Muscle layer of duodenum (tissue), 2 donors: Measurements from ENCODE around the gene PRDM16.

ENCODE experiments used
- H3K27ac ChIP-seq: one replicate; pipeline ENCODE4 v1.7.0; 2013; ENCODE audit warnings: mild to moderate bottlenecking, low read length
- H3K27me3 ChIP-seq: one replicate; pipeline ENCODE4 v1.7.0; 2013; ENCODE audit warnings: low read depth, mild to moderate bottlenecking, control low read depth, low read length
- H3K36me3 ChIP-seq, 2 donors: one replicate each; pipeline ENCODE4 v1.7.0; 2013; ENCODE audit warnings: low read length in 2 of 2, control low read depth in 1 of 2, mild to moderate bottlenecking in 1 of 2; ENCODE audit not compliant: insufficient read depth in 2 of 2, control insufficient read depth in 1 of 2
- H3K4me1 ChIP-seq, 2 donors: one replicate each; pipeline ENCODE4 v1.7.0; 2013; ENCODE audit warnings: low read length in 2 of 2, mild to moderate bottlenecking in 2 of 2, control low read depth in 1 of 2, moderate library complexity in 1 of 2; ENCODE audit not compliant: insufficient read depth in 2 of 2, control insufficient read depth in 1 of 2
- H3K4me3 ChIP-seq, 2 donors: one replicate each; pipeline ENCODE4 v1.7.0; 2013; ENCODE audit warnings: low read length in 2 of 2, low read depth in 1 of 2, mild to moderate bottlenecking in 1 of 2
- H3K9me3 ChIP-seq, 2 donors: one replicate each; pipeline ENCODE4 v1.7.0; 2013; ENCODE audit warnings: low read length in 2 of 2, control low read depth in 1 of 2, mild to moderate bottlenecking in 1 of 2; ENCODE audit not compliant: control insufficient read depth in 1 of 2
- donor health status: healthy.

Gene PRDM16

DNA sequence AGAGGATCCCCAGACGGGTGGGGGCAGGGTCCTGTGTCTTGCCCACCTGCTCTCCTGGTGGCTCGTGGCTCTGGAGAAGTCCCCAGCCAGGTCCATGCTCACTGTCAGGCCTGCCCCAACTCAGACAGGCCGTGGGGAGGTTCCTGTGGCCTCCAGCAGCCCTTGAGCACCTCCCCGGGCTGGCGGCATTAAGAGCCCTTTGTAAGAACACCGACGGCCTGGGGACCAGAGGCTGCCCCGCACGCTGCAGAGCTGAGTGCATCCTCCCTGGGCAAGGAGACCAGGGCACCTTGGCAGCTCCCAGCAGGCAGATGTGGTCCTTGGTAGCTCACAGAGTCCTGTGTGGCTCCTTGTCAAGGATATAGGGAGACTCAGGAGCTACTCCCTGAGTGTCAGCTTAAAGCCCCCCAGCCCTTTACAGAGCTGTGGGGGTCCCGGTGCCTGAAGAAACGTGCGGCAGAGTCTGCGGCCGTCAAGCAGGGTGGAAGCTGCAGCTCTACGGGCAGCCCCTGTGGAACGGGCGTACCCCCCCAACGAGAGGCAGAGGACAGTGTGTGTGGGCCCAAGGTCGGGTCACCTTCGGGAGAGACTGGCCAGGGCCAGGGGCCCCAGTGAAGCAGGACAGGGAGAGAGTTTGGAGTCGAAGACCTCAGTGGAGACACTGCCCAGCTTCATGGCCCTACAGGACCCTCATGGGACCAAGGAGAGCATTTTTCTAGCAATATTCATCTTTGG lies 118.6 kb downstream of the PRDM16 start:
- no peaks in the 10 kb centered on the region for H3K36me3 ChIP-seq
- no peaks in the 10 kb centered on the region for H3K27me3 ChIP-seq
- H3K4me3 ChIP-seq = no peak overlapping the region
- peaks cover 0 to 6% of the 10 kb centered on the region in 2 donors for H3K4me1 ChIP-seq
- no peak overlapping the region for H3K27ac ChIP-seq
- H3K9me3 ChIP-seq = no peaks in the 10 kb centered on the region

DNA sequence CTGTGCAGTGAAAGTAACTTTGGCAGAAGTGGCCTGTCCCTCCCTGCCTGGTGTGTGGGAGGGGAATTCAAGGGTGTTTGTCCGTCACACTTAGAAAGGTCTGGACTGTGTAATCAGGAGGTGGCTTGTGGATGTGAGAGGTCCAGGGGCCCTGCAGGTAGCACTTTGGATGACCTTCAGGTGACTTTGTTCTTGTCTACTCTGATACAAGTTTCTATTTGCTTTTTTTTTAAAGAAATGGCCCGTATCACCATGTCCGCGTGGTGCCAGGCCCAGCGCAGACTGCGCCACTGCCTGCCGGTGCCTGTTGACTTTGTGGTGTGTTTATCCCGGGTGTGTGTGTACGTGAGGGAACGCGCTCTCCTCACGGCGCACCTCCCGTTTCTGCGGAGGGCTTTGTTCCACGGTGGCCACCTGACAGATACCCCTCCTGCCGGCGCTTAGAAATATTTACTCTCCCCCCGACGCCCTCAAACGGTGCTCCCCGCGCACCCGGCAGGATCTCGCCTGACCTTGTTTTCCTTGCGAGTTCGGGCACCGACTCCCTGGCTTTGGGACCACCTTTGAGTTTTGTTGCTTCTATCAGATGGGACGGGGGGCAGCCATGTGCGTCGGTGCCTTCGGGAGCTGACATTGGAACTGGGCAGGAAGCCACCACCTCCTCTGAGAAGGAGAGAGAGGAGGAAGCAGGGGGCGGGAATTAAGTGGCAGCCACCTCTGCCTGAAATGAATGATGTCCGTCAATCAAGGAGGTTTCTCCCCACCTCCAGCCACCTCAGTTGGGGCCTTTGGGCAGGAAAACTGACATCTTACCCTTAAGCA lies 119.4 kb downstream of the PRDM16 start:
- no peaks in the 10 kb centered on the region for H3K36me3 ChIP-seq
- no peak overlapping the region for H3K27ac ChIP-seq
- H3K4me1 ChIP-seq = peaks cover 0 to 6% of the 10 kb centered on the region in 2 donors
- H3K27me3 ChIP-seq = no peaks in the 10 kb centered on the region
- no peaks in the 10 kb centered on the region for H3K9me3 ChIP-seq
- no peak overlapping the region for H3K4me3 ChIP-seq

DNA sequence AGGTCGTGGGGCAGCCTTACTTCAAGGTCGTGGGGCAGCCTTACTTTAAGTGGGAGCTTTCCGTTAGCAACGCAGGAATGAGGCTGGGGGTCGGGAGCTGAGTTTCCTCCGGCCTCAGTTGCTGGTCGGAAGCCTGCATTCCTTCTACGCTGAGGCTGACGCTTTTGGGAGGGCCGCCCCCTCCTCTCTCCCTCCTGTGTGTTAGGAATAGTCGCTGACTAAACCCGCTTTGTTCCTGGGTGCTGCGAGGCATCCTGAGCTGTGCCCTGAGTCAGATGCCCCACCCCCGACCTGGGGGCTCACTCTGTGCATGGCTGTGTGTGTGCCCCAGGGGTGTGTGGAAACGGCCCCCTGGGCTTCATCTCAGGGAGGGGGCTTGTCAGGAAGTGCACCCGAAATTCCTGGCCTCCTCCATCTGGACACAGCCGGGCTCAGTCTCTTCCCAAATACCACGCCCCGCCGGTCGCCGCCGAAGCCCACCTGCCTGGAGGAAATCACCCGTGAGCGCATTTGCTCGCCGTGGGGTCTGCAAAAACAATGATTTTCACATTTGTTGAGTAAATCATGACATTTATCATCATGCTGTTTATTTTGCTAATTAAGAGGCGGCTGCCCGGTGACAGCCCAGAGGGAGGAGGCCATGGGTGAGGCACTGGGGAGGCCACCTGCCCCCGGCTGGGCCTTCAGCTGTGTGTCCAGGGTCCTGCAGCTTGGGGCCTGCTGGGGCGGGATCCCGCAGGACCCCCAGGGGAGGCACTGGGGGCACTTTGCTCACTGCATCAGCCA lies 121.4 kb downstream of the PRDM16 start:
- Histone ChIP-seq H3K27ac (no peak overlapping the region), H3K4me1 (peaks cover 0 to 6% of the 10 kb centered on the region in 2 donors)

DNA sequence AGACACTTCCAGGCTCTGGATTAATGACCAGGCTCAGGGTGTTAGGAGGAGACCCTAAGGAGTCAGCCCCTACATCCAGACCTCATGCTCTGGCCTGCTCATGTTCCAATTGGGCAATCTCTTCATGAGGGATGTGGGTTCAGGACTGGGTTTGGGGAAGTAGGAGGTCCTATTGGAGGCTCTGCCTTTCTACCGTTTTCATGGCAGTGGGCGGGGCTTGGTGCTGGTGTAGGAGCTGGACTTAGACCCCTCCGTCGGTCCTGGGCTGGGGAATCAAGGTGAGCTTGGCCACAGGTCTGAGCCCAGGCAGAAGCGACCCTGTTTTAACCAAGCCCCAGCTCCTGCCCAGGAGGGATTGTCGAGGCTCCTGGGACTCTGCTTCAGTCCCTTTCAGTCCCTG lies 123.4 kb downstream of the PRDM16 start:
- Histone ChIP-seq H3K9me3 (no peaks in the 10 kb centered on the region), H3K4me1 (no peaks in the 10 kb centered on the region), H3K27me3 (no peaks in the 10 kb centered on the region), H3K4me3 (no peak overlapping the region), H3K36me3 (no peaks in the 10 kb centered on the region), H3K27ac (no peak overlapping the region)

More for the DNA sequence above, 121.4 kb downstream of the PRDM16 start:
- Histone ChIP-seq H3K27me3 (no peaks in the 10 kb centered on the region), H3K36me3 (no peaks in the 10 kb centered on the region), H3K9me3 (no peaks in the 10 kb centered on the region), H3K4me3 (no peak overlapping the region)

DNA sequence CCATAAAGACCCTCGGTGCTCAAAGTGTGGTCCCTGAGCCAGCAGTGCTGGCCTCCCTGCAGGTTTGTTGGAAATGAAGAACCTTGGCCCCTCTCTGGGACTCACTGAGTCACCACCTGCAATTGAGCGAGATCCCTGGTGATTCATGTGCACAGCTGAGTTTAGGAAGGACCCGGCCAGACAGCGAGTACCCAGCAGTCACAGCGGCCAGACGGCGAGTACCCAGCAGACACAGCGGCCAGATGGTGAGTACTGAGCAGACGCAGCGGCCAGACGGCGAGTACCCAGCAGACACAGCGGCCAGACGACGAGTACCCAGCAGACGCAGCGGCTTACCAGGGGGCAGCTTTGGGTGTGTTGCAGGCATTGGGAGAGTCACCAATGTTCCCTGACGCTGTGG lies 123.8 kb downstream of the PRDM16 start:
- Histone ChIP-seq H3K4me1 (no peaks in the 10 kb centered on the region), H3K9me3 (no peaks in the 10 kb centered on the region), H3K27ac (no peak overlapping the region), H3K36me3 (no peaks in the 10 kb centered on the region), H3K4me3 (no peak overlapping the region), H3K27me3 (no peaks in the 10 kb centered on the region)

DNA sequence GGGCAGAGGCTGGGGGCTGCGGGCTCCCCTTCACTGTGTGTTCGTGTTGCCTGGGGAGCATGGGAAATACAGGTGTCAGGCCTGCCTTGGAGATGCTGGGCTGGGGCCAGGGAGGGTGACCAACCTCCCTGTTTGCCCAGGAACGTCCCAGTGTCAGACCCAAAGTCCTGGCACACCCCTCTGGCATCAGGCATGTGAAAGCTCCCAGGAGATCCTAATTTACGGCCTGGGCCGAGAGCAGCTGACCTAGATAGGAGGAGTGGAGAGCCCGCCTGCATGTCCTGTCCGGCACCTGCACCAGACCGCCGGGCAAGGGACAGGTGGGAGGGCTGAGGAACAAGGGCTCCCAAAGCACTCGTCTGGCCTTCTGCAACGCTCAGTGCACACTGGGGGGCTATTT lies 124.8 kb downstream of the PRDM16 start:
- Histone ChIP-seq H3K36me3 (no peaks in the 10 kb centered on the region), H3K4me3 (no peak overlapping the region), H3K27ac (no peak overlapping the region), H3K9me3 (no peaks in the 10 kb centered on the region), H3K4me1 (no peaks in the 10 kb centered on the region), H3K27me3 (no peaks in the 10 kb centered on the region)

DNA sequence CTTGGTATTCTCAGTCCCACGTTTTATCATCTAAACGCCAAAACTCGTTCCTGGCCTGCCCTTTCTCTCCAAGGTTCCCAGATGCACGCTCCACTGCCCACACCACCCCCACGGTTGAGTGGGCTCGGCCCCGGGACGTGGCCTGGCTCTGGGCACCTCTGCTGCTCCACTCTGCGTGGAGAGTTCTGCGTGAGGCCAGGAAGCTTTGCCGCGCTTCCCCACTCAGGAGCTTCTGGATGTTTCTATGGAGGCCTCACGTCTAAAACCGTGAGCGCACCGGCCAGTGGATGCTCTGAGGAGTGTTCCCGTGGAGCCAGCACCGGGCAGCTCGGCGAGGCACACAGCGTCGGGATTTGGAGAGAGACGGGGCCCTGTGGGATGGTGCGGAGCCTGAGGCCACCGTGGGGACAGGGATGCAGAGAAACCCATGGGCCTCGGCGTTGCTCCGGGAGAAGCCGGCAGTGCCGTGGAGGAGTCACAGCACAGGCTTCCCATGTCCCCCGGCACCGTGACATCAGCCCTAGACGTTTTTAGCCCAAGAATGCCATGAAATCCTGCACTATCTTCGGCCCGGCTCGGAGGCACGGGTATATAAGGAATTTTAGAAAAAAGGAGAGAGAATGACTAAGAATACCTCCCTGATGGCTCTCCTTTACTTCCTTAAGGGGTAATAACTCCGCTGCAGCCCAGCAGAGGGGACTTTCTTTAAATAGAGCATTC lies 125.9 kb downstream of the PRDM16 start:
- H3K36me3 ChIP-seq = no peaks in the 10 kb centered on the region
- H3K4me1 ChIP-seq = no peaks in the 10 kb centered on the region
- no peak overlapping the region for H3K27ac ChIP-seq
- no peaks in the 10 kb centered on the region for H3K27me3 ChIP-seq
- H3K9me3 ChIP-seq = no peaks in the 10 kb centered on the region
- H3K4me3 ChIP-seq = no peak overlapping the region

DNA sequence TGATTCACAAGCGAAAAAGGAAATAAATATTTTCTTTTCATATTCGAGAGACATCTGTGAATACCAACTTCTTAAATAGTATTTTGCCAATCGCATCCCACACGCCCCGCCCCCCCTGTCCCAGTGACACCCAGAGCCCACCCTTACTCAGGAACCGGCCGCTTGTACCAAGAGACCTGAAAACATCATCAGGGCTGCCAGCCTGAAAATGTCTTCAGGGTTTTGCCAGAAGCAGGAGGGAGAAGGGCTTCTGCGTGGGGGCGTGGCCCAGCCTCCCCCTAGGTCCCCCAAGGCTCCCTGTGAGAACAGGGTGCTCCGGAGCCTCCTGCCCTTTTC lies 126.4 kb downstream of the PRDM16 start:
- Histone ChIP-seq H3K27me3 (no peaks in the 10 kb centered on the region), H3K9me3 (no peaks in the 10 kb centered on the region), H3K4me1 (no peaks in the 10 kb centered on the region), H3K4me3 (no peak overlapping the region), H3K36me3 (no peaks in the 10 kb centered on the region), H3K27ac (no peak overlapping the region)

DNA sequence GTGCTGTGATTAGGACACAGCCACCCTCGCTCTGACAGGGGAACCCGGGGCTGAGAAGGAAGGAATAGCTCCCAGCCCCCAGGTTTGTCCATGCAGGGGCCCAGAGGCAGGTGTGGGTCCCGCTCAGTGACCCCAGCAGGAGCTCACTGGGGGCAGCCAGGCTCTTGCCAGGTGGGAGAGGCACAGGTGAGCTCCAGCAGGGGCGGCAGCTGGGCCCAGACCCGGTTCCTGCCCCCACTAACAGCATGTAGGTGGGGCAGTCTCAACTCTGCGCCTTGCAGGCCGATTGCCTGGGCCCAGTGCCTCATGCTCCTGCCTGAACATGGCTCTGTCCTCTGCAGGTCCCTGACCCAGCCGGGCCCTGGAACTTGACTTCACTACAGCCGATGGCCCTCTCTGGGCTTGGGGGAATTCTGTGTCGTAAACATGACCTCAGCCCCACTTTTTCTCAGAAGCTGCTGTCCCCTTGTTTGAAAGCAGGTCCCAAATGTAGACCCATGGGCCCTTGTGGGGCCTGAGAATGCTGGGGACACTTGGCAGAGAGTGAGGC lies 127.0 kb downstream of the PRDM16 start:
- Histone ChIP-seq H3K36me3 (no peaks in the 10 kb centered on the region), H3K27ac (no peak overlapping the region), H3K4me1 (no peaks in the 10 kb centered on the region), H3K9me3 (no peaks in the 10 kb centered on the region), H3K4me3 (no peak overlapping the region), H3K27me3 (no peaks in the 10 kb centered on the region)

DNA sequence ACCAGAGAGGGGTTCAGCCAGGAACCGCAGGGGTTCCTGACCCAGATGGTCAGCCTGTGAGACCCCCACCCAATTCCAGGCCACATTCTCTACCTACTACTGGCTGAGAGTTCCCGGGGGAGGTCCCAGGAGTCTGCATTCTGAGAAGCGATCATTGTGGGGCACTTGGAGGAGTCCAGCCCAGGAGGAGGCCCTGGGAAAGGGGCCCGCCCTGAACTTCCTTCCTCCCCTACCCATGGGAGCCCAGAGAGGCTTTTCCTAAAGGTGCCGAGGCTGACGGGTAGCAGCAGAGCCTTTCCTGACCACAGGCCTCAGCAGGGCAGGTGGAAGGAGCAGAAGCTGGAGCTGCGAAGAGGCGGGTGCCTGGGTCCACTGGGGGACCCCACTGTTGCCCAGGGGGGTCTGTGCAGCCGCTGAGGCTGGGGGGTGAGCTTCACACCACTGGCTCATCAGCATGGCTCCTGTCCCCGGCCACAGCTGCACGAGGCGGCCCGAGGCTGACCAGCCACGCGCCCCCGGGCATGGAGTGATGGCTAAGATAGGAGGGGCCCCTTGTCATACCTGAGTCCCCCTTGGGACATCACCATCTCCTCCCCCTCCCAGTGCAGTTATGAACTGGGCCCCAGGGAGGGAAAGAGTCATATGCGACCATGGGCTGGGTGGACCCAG lies 127.7 kb downstream of the PRDM16 start:
- no peaks in the 10 kb centered on the region for H3K27me3 ChIP-seq
- H3K4me1 ChIP-seq = no peaks in the 10 kb centered on the region
- H3K27ac ChIP-seq = no peak overlapping the region

More for the DNA sequence above, 127.7 kb downstream of the PRDM16 start:
- Histone ChIP-seq H3K4me3 (no peak overlapping the region), H3K36me3 (no peaks in the 10 kb centered on the region), H3K9me3 (no peaks in the 10 kb centered on the region)
